ENCODE results near the gene STAC3.

GRCh38 chr12:57227315-57228115 lies 23.5 kb downstream of the STAC3 start:
- TF ChIP-seq SP1 (CRISPR knock-in tag; conservative IDR thresholded peaks at IDR 0.05) = no peak
- no peak for TF ChIP-seq CTCF (IDR thresholded peaks at IDR 0.05)
